SK-N-SH (cell line): ENCODE data around the gene MTUS2. TPM values are rescaled to one million over a fixed set of nuclear protein-coding genes. Genes with fewer than 3 reads are reported as not detected.

Source experiments
- CTCF ChIA-PET: fragments of 300-600, 350-600 bp; formaldehyde crosslinking; extraction: SDS; loops from one replicate; lab custom pipeline; 2021; lab: Yijun Ruan, JAX
- POLR2A ChIA-PET: fragments of 350-600 bp; sonication (Branson Sonifier 250); formaldehyde crosslinking; extraction: SDS; loops from one replicate; lab custom pipeline; 2020; ENCODE audit warnings: antibody characterized with exemption, inconsistent platforms; lab: Yijun Ruan, JAX
- DNase-seq: peaks from one replicate; pipeline ENCODE4 v3.0.0; 2012
- H2AFZ ChIP-seq: fragments of 200-600 bp; sonication (generic); 2 replicates; pipeline ENCODE4 v1.8.1; 2016; ENCODE audit warnings: antibody characterized with exemption, mild to moderate bottlenecking, low read depth
- H3F3A ChIP-seq: fragments of 200-600 bp; sonication (generic); replicated peaks from 2 replicates; pipeline ENCODE3; 2016; ENCODE audit warnings: antibody characterized with exemption, mild to moderate bottlenecking; ENCODE audit not compliant: insufficient read depth
- H3K27ac ChIP-seq, 2 experiments: fragments of 200-500 bp in 1 of 2; fragments of 200-600 bp in 1 of 2; sonication (Bioruptor generic) in 1 of 2; sonication (generic), shearing (Covaris generic) in 1 of 2; 2 replicates each; pipeline versions ENCODE4 v1.5.1 to v1.6.1; 2014 to 2016; ENCODE audit warnings: low read depth in 2 of 2, inconsistent platforms in 1 of 2, low read length in 1 of 2, mild to moderate bottlenecking in 1 of 2, mixed read lengths in 1 of 2
- H3K27me3 ChIP-seq: fragments of 200-600 bp; sonication (generic), shearing (Covaris generic); 2 replicates; pipeline ENCODE4 v1.6.1; 2016; ENCODE audit warnings: mixed run types; ENCODE audit not compliant: insufficient read depth
- H3K36me3 ChIP-seq, 2 experiments: fragments of 200-500 bp in 1 of 2; fragments of 200-600 bp in 1 of 2; sonication (Bioruptor generic) in 1 of 2; sonication (generic) in 1 of 2; replicated peaks in 1 of 2; 2 replicates each; pipeline versions ENCODE3 to v1.5.1; 2014 to 2016; ENCODE audit warnings: low read length in 1 of 2, mild to moderate bottlenecking in 1 of 2; ENCODE audit not compliant: insufficient read depth in 2 of 2, control insufficient read depth in 1 of 2
- H3K4me1 ChIP-seq, 2 experiments: fragments of 200-500 bp in 1 of 2; fragments of 200-600 bp in 1 of 2; sonication (Bioruptor generic) in 1 of 2; sonication (generic), shearing (Covaris generic) in 1 of 2; 2 replicates each; pipeline versions ENCODE4 v1.5.1 to v1.6.1; 2014 to 2016; ENCODE audit warnings: low read depth in 1 of 2, low read length in 1 of 2, mixed run types in 1 of 2; ENCODE audit not compliant: insufficient read depth in 2 of 2, control insufficient read depth in 1 of 2
- H3K4me2 ChIP-seq: fragments of 200-600 bp; sonication (generic), shearing (Covaris generic); 2 replicates; pipeline ENCODE4 v1.6.1; 2017; ENCODE audit warnings: mixed run types
- H3K4me3 ChIP-seq, 2 experiments: fragments of 200-500 bp in 1 of 2; fragments of 200-600 bp in 1 of 2; sonication (Bioruptor generic) in 1 of 2; sonication (generic), shearing (Covaris generic) in 1 of 2; 2 replicates each; pipeline versions ENCODE4 v1.5.1 to v1.8.1; 2014 to 2016; ENCODE audit warnings: low read depth in 2 of 2, inconsistent platforms in 1 of 2, low read length in 1 of 2, mild to moderate bottlenecking in 1 of 2, mixed read lengths in 1 of 2, moderate library complexity in 1 of 2
- H3K79me2 ChIP-seq: fragments of 200-600 bp; sonication (generic); 2 replicates; pipeline ENCODE4 v1.8.1; 2017; ENCODE audit warnings: mild to moderate bottlenecking; ENCODE audit not compliant: insufficient read depth
- H3K9ac ChIP-seq: fragments of 200-600 bp; sonication (generic); 2 replicates; pipeline ENCODE4 v1.6.1; 2017; ENCODE audit warnings: mixed run types
- H3K9me2 ChIP-seq: fragments of 200-600 bp; sonication (generic); 2 replicates; pipeline ENCODE4 v1.6.1; 2017; ENCODE audit warnings: mixed run types
- H3K9me3 ChIP-seq: fragments of 200-600 bp; sonication (generic); 2 replicates; pipeline ENCODE4 v1.6.1; 2017; ENCODE audit warnings: mixed run types, mild to moderate bottlenecking, moderate library complexity
- H4K20me1 ChIP-seq: fragments of 200-600 bp; sonication (generic); 2 replicates; pipeline ENCODE4 v1.6.1; 2017; ENCODE audit warnings: mild to moderate bottlenecking, mixed run types; ENCODE audit not compliant: insufficient read depth
- CHD2 ChIP-seq: fragments of 150-350 bp; IDR thresholded peaks from 2 replicates; pipeline ENCODE4 v1.6.1; 2018; ENCODE audit warnings: low read length; ENCODE audit not compliant: partially characterized antibody
- FOXJ3 ChIP-seq: sonication (generic); formaldehyde crosslinking; IDR thresholded peaks from 2 replicates; pipeline ENCODE4 v1.5.1; 2020; ENCODE audit warnings: mild to moderate bottlenecking, missing genetic modification reagents
- FOXM1 ChIP-seq: IDR thresholded peaks from 2 replicates; pipeline ENCODE4 v1.4.0; 2012; ENCODE audit warnings: low read depth, mild to moderate bottlenecking
- GATA2 ChIP-seq: sonication (generic); formaldehyde crosslinking; IDR thresholded peaks from 2 replicates; pipeline ENCODE4 v1.5.0; 2020; ENCODE audit warnings: mild to moderate bottlenecking, missing genetic modification reagents
- JUND ChIP-seq: IDR thresholded peaks from 2 replicates; pipeline ENCODE4 v1.4.0; 2012
- MXI1 ChIP-seq: IDR thresholded peaks from 2 replicates; pipeline ENCODE4 v1.6.1; 2012; ENCODE audit warnings: mild to moderate bottlenecking, low read depth, low read length, improper control_type of control experiment
- NFIC ChIP-seq: IDR thresholded peaks from 2 replicates; pipeline ENCODE4 v1.4.0; 2012; ENCODE audit warnings: borderline replicate concordance
- POLR2AphosphoS5 ChIP-seq: IDR thresholded peaks from 2 replicates; pipeline ENCODE4 v1.6.1; 2012; ENCODE audit warnings: low read depth, low read length
- RCOR1 ChIP-seq: fragments of 150-350 bp; IDR thresholded peaks from 2 replicates; pipeline ENCODE4 v1.6.1; 2017; ENCODE audit warnings: antibody characterized with exemption, low read length
- RFX5 ChIP-seq: IDR thresholded peaks from 2 replicates; pipeline ENCODE4 v1.6.1; 2012; ENCODE audit warnings: mild to moderate bottlenecking, improper control_type of control experiment, low read length
- WGBS: methylation state at CpG from one replicate; pipeline ENCODE4 v1.1.6; 2017; ENCODE audit warnings: low lambda C conversion rate; 5-methylcytosine and 5-hydroxymethylcytosine counted together
- polyA plus RNA-seq, 3 experiments: library from polyadenylated mRNA; depleted of rRNA; stranded (reverse); fragments of >200 nt; gene quantifications; 2 replicates each; pipeline ENCODE4 v1.2.3, GENCODE V29; 2012
- TF ChIP-seq, protein P1 (sequence below): fragments of 150-350 bp; IDR thresholded peaks from 2 replicates; pipeline ENCODE4 v1.6.1; 2016; ENCODE audit warnings: mild to moderate bottlenecking, low read depth, low read length
- TF ChIP-seq, protein P2 (sequence below): IDR thresholded peaks from 2 replicates; pipeline ENCODE4; 2012
- TF ChIP-seq, protein P3 (sequence below): IDR thresholded peaks from 2 replicates; pipeline ENCODE4 v1.4.0; 2012; ENCODE audit warnings: low read depth, borderline replicate concordance

MTUS2 gene
- polyA plus RNA-seq, 1 of the 3 experiments (the other 2 are of a cell fraction), result 1.7 TPM

DNA sequence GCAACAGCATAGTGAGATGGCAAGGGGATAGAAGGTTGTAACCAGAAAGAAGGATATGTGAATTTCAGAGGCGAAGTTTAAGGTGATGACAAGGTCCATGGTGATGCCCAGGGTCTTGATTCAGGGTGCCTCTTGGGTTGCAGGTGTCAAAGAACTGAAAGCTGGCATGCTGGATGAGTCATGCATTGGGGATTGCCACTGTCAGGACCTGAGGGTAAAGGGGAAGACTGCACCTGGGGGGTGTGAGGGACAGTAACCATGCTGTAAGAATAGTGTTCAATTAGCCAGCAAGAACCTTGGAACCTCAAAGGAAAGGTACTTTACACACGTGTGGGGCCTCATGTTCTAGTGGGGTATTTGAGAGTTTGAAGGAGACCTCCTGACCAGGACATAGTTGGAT, 495.7 kb downstream of the MTUS2 start:
- no peaks in the 10 kb centered on the region for H3K27me3 ChIP-seq
- ChIA-PET POLR2A (no interaction called here), CTCF (no interaction called here)

DNA sequence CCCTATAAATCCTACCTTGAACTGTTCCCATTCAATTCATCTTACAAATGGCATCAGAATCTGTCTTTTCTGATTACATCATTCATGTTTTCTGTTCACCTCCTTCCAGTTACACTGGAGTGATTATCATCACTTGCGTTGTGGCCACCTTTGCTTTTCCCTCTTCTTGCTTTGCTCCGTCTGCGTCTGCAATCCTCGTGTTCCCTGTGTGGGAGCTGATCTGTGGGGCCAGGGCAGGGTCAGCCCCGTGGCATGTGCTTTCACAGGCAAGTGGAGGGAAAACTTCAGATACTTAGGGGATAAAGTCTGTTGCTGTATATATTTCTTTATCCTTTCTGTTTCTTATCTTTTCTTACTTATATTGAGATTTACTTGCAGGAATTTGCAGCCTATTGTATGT, 497.7 kb downstream of the MTUS2 start:
- WGBS, result 3% methylated on average over 5 of the region's 5 CpGs
- ChIA-PET CTCF (no interaction called here), POLR2A (no interaction called here)
- Histone ChIP-seq H3K4me3 (no peak overlapping the region), H3K9me3 (no peaks in the 10 kb centered on the region), H3K9me2 (no peaks in the 10 kb centered on the region), H2AFZ (no peak overlapping the region), H3K27ac (no peak overlapping the region), H3K4me1 (no peaks in the 10 kb centered on the region), H3K27me3 (no peaks in the 10 kb centered on the region), H4K20me1 (no peaks in the 10 kb centered on the region), H3K79me2 (no peaks in the 10 kb centered on the region), H3F3A (no peaks in the 10 kb centered on the region), H3K4me2 (no peak overlapping the region), H3K36me3 (no peaks in the 10 kb centered on the region), H3K9ac (no peak overlapping the region)
- DNase-seq, result no peak
- no peak for TF ChIP-seq FOXM1
- no peak for TF ChIP-seq FOXJ3 (CRISPR knock-in tag)
- TF ChIP-seq GATA2 (CRISPR knock-in tag), result no peak
- no peak for TF ChIP-seq RFX5
- TF ChIP-seq, protein P1, sequence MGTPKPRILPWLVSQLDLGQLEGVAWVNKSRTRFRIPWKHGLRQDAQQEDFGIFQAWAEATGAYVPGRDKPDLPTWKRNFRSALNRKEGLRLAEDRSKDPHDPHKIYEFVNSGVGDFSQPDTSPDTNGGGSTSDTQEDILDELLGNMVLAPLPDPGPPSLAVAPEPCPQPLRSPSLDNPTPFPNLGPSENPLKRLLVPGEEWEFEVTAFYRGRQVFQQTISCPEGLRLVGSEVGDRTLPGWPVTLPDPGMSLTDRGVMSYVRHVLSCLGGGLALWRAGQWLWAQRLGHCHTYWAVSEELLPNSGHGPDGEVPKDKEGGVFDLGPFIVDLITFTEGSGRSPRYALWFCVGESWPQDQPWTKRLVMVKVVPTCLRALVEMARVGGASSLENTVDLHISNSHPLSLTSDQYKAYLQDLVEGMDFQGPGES, result no peak
- no peak for TF ChIP-seq MXI1
- no peak for TF ChIP-seq NFIC

More for the DNA sequence above, 495.7 kb downstream of the MTUS2 start:
- H4K20me1 ChIP-seq, result no peaks in the 10 kb centered on the region
- no peaks in the 10 kb centered on the region for H3K36me3 ChIP-seq
- no peaks in the 10 kb centered on the region for H3K79me2 ChIP-seq
- no peak overlapping the region for H3K27ac ChIP-seq
- H2AFZ ChIP-seq, result no peak overlapping the region
- H3K4me2 ChIP-seq, result no peak overlapping the region
- no peaks in the 10 kb centered on the region for H3K4me1 ChIP-seq
- H3K9me3 ChIP-seq, result no peaks in the 10 kb centered on the region
- 0% methylated on average over 2 of the region's 2 CpGs for WGBS
- H3K9ac ChIP-seq, result no peak overlapping the region
- no peak for TF ChIP-seq CHD2
- TF ChIP-seq, protein P2, sequence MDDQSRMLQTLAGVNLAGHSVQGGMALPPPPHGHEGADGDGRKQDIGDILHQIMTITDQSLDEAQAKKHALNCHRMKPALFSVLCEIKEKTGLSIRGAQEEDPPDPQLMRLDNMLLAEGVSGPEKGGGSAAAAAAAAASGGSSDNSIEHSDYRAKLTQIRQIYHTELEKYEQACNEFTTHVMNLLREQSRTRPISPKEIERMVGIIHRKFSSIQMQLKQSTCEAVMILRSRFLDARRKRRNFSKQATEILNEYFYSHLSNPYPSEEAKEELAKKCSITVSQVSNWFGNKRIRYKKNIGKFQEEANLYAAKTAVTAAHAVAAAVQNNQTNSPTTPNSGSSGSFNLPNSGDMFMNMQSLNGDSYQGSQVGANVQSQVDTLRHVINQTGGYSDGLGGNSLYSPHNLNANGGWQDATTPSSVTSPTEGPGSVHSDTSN, result no peak
- TF ChIP-seq RCOR1, result no peak
- TF ChIP-seq POLR2AphosphoS5, result no peak
- TF ChIP-seq, protein P1, result no peak
- TF ChIP-seq, protein P3, sequence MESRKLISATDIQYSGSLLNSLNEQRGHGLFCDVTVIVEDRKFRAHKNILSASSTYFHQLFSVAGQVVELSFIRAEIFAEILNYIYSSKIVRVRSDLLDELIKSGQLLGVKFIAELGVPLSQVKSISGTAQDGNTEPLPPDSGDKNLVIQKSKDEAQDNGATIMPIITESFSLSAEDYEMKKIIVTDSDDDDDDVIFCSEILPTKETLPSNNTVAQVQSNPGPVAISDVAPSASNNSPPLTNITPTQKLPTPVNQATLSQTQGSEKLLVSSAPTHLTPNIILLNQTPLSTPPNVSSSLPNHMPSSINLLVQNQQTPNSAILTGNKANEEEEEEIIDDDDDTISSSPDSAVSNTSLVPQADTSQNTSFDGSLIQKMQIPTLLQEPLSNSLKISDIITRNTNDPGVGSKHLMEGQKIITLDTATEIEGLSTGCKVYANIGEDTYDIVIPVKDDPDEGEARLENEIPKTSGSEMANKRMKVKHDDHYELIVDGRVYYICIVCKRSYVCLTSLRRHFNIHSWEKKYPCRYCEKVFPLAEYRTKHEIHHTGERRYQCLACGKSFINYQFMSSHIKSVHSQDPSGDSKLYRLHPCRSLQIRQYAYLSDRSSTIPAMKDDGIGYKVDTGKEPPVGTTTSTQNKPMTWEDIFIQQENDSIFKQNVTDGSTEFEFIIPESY, result no peak
- TF ChIP-seq JUND, result no peak
- no peak for DNase-seq
- H3K9me2 ChIP-seq, result no peaks in the 10 kb centered on the region
- H3K4me3 ChIP-seq, result no peak overlapping the region
- no peaks in the 10 kb centered on the region for H3F3A ChIP-seq
